GM21526 (cell line): Measurements from ENCODE around the gene SPSB2.
"Not testable (repeated sequence)": the region's sequence is repeated elsewhere in the genome, so short reads cannot be mapped to it uniquely, and the experiment has no call there.

Source experiments
- ATAC-seq: cut with Tn5 transposase; IDR thresholded peaks from one replicate; pipeline ENCODE4 v1.9.1; 2021; ENCODE audit warnings: moderate library complexity; ENCODE audit not compliant: unreplicated experiment, low FRiP score

SPSB2 gene, protein sequence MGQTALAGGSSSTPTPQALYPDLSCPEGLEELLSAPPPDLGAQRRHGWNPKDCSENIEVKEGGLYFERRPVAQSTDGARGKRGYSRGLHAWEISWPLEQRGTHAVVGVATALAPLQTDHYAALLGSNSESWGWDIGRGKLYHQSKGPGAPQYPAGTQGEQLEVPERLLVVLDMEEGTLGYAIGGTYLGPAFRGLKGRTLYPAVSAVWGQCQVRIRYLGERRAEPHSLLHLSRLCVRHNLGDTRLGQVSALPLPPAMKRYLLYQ

GRCh38 chr12:6873094-6874014 lies at the start of gene SPSB2:
Gene SPSB2 (minus strand): TSS chr12:6873303. CDS start chr12:6872901, 402 bp downstream.
- peak; percentile 59 for ATAC-seq

GRCh38 chr12:6921996-6922946 lies 49.2 kb upstream of the SPSB2 start:
- no peak for ATAC-seq

- no peak for ATAC-seq
Measured at GRCh38 chr12:6921539-6921938, 48.4 kb upstream of the SPSB2 start.

DNA sequence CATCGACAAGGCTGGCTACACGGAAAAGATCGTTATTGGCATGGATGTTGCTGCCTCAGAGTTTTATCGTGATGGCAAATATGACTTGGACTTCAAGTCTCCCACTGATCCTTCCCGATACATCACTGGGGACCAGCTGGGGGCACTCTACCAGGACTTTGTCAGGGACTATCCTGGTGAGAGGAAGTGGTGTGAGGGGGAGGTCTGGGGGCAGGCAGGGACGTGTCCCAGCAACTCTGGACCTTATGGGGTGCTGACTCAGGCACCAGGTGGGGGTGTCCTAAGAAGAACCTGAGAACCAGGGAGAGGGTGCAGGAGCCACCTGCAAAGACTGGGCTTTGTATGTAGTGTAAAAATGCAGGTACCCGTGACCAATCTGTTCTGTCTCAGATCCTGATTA lies 46.5 kb upstream of the SPSB2 start:
- no peak for ATAC-seq

DNA sequence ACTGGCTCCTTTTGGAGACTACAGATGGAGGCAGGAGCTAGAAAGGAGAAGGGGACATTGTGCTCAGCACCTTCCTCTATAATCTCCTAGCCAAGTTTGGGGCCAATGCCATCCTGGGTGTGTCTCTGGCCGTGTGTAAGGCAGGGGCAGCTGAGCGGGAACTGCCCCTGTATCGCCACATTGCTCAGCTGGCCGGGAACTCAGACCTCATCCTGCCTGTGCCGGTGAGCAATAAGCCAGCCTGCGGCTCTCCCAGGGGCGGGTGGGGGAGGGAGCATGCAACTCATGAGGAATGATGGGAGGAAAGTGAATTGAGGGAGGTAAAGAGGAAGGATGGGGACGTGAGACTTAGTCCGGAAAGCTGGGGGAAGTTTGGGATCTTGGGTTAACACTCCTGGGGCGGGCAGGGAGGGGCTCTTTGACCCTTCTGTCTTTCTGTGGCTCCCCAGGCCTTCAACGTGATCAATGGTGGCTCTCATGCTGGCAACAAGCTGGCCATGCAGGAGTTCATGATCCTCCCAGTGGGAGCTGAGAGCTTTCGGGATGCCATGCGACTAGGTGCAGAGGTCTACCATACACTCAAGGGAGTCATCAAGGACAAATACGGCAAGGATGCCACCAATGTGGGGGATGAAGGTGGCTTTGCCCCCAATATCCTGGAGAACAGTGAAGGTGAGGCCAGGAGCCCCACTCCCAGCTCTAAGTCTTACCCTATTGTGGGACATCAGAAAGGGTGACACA lies 44.6 kb upstream of the SPSB2 start:
- ATAC-seq, result no peak

- no peak for ATAC-seq
Measured at GRCh38 chr12:6916426-6917200, 43.5 kb upstream of the SPSB2 start.

DNA sequence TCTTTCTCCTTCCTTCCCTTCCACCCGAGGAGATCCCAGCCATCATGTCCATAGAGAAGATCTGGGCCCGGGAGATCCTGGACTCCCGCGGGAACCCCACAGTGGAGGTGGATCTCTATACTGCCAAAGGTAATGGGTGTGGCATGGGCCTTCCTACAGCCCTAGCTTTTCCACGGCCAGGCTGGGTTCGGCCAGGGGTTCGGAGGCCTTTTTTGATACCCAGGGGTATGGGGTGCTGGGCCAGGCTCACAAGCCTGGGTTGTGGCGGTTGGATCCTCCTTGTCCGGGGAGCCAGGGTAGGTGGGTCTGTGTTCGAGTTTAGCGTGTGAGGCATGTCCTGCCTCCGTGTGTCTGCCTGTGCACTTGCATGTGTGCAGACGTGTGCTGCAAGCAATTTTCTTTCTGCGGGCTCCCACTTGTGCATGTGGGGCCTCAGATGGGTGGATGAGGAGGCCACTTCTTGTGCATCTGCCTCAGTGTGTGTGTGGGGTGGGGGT lies 42.7 kb upstream of the SPSB2 start:
- ATAC-seq, result no peak

DNA sequence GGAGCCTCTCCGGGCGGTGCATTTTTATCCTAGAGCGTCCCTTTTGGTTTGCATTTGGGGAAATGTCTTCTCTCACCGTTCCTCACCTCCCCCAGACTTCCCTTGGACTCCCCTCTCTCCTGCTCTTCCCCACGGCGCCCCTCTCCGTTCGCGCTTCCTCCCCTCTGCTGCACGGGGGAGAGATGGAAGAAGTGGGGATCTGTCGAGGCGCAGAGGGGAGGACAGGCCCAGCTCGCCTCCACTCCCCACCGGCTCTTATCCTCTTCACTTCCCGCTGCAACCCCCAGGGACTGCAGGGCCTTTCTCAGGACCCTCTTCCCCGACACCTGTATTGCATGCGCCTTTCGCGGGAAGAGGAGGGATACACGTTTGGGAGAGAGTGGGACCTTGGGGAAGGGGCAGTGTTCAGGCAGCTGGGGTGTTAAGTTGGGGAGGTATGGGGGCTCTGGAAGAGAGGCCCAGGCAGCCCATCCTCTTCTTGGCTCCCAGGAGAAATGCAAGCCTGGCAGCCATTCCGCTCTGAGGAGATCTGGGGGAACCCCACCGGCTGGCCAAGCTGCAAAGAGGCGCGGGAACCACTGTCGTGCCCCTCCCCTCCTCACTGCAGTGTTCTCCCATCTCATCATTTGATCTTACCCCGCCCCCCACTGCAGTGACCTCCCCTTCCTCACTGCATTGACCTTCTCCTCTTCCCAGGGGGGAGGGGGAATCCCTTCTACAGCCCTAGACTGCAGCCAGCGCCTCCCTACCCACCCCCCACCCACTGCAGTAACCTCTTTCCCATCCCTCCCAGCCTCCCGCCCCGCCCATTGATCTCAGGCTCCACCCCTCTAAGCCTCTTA lies 42.1 kb upstream of the SPSB2 start:
- no peak for ATAC-seq

DNA sequence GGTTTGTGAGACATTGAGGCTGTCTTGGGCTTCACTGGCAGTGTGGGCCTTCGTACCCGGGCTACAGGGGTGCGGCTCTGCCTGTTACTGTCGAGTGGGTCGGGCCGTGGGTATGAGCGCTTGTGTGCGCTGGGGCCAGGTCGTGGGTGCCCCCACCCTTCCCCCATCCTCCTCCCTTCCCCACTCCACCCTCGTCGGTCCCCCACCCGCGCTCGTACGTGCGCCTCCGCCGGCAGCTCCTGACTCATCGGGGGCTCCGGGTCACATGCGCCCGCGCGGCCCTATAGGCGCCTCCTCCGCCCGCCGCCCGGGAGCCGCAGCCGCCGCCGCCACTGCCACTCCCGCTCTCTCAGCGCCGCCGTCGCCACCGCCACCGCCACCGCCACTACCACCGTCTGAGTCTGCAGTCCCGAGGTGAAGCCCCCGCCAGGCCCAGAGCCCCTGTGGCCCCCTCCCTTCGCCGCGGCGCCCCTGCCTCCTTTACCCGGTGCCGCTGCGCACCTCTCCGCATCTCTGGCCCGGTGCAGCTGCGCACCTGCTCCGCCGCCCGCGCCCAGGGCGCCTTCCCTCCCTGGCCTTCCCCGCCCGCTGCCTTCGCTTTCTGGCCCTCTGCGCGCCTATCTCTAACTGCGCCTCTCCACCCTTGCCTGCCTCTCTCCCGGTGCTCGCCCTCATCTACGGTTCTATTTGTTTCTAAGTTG lies 41.3 kb upstream of the SPSB2 start, which contains the start of gene ENO2:
TSS of gene ENO2 (plus strand) at position 335 of the 701 bp plus-strand sequence. CDS start 1,253 bp downstream, outside the sequence.
- ATAC-seq, result no peak

GRCh38 chr12:6912164-6912935 lies 39.2 kb upstream of the SPSB2 start:
- no peak for ATAC-seq

- no peak for ATAC-seq
Measured at GRCh38 chr12:6909421-6910145, 36.5 kb upstream of the SPSB2 start.

DNA sequence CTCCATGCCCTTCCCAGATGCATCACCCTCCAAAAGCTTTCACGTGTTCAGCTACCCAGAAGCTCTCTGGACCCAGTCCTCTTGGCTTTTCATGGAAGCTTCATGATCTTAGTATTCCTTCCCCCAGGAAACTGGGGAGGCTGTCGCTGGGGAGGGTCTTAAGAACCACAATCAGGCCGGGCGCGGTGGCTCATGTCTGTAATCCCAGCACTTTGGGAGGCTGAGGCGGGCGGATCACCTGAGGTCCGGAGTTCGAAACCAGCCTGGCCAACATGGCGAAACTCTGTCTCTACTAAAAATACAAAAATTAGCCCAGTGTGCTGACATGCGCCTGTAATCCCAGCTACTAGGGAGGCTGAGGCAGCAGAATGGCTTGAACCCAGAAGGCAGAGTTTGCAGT lies 35.0 kb upstream of the SPSB2 start:
- not testable (repeated sequence) for ATAC-seq

DNA sequence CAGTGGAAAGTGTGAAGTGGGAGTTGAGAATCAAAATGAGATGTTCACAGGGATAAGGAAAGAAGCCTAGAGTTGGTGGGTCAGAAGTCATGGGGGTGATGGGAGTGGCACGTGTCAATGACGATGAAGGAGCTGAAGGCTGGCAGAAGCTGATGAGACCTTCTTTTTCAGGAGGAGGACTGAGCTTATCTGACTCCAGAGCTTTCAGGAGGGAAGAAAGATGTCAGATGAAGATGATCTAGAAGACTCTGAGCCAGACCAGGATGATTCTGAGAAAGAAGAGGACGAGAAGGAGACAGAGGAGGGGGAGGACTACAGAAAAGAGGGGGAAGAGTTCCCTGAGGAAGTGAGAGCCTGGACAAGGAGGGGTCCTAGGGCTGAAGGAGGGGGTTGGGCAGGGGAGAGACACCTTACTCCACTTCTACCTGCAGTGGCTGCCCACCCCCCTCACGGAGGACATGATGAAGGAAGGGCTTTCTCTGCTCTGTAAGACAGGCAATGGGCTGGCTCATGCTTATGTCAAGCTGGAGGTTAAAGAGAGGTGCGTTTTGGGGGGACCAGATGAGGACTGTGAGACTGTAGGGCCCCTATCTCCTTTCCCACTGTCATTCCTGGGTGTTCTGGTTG lies 32.4 kb upstream of the SPSB2 start:
- ATAC-seq, result no peak

GRCh38 chr12:6904280-6905276 lies 31.5 kb upstream of the SPSB2 start, which contains the start of gene LRRC23:
Gene LRRC23 (plus strand): TSS chr12:6904822. CDS start chr12:6905634, 812 bp downstream.
- ATAC-seq, result peak; percentile 84
